Skeletal muscle tissue (tissue), 4 donors: ENCODE data around the gene PTPN13. TPM values are rescaled to one million over a fixed set of nuclear protein-coding genes. Genes with fewer than 3 reads are reported as not detected.
"Not testable (repeated sequence)": the region's sequence is repeated elsewhere in the genome, so short reads cannot be mapped to it uniquely, and the experiment has no call there.

Experiments used
- H3K27ac ChIP-seq: one replicate; pipeline ENCODE4 v1.7.0; 2013; ENCODE audit warnings: mild to moderate bottlenecking, low read depth, low read length, inconsistent platforms
- H3K27me3 ChIP-seq, 3 donors: one replicate each; pipeline ENCODE4 v1.7.0; 2013; ENCODE audit warnings: low read length in 3 of 3; ENCODE audit not compliant: control insufficient read depth in 3 of 3, insufficient read depth in 3 of 3
- H3K36me3 ChIP-seq, 3 donors: one replicate each; pipeline ENCODE4 v1.7.0; 2013; ENCODE audit warnings: low read length in 3 of 3; ENCODE audit not compliant: control insufficient read depth in 3 of 3, insufficient read depth in 3 of 3
- H3K4me1 ChIP-seq, 3 donors: one replicate each; pipeline ENCODE4 v1.7.0; 2013; ENCODE audit warnings: low read length in 3 of 3, mild to moderate bottlenecking in 3 of 3; ENCODE audit not compliant: control insufficient read depth in 3 of 3, insufficient read depth in 3 of 3
- H3K4me3 ChIP-seq, 3 donors: one replicate each; pipeline ENCODE4 v1.7.0; 2013; ENCODE audit warnings: low read length in 3 of 3
- H3K9ac ChIP-seq, 3 donors: one replicate each; pipeline ENCODE4 v1.7.0; 2013; ENCODE audit warnings: low read length in 3 of 3, mild to moderate bottlenecking in 3 of 3, moderate library complexity in 2 of 3, low read depth in 1 of 3
- H3K9me3 ChIP-seq, 3 donors: one replicate each; pipeline ENCODE4 v1.7.0; 2013; ENCODE audit warnings: low read length in 3 of 3; ENCODE audit not compliant: control insufficient read depth in 3 of 3
- total RNA-seq: library from RNA; depleted of rRNA; stranded (reverse); fragments of >200 nt; gene quantifications from one replicate; pipeline ENCODE4 v1.2.3, GENCODE V29; 2014
- donor health status: Osteomylitis.

PTPN13 gene
- total RNA-seq, 1 donor from 2014 or later = 21.9 TPM

- Histone ChIP-seq H3K27me3 (no peaks in the 10 kb centered on the region), H3K27ac (no peak overlapping the region), H3K4me3 (no peak overlapping the region), H3K9ac (no peak overlapping the region), H3K9me3 (no peaks in the 10 kb centered on the region), H3K36me3 (no peaks in the 10 kb centered on the region), H3K4me1 (no peaks in the 10 kb centered on the region)
These were observed 91.3 kb downstream of the PTPN13 start for GRCh38 chr4:86685401-86685800.

- no peaks in the 10 kb centered on the region for H3K4me1 ChIP-seq
- no peak overlapping the region for H3K4me3 ChIP-seq
- H3K9me3 ChIP-seq = no peaks in the 10 kb centered on the region
- no peak overlapping the region for H3K27ac ChIP-seq
- H3K9ac ChIP-seq = no peak overlapping the region
- no peaks in the 10 kb centered on the region for H3K36me3 ChIP-seq
- H3K27me3 ChIP-seq = no peaks in the 10 kb centered on the region
These were observed 92.6 kb downstream of the PTPN13 start for GRCh38 chr4:86686741-86687140.

GRCh38 chr4:86688026-86688425, 93.9 kb downstream of the PTPN13 start:
- no peaks in the 10 kb centered on the region for H3K9me3 ChIP-seq
- no peak overlapping the region for H3K4me3 ChIP-seq
- H3K36me3 ChIP-seq = no peaks in the 10 kb centered on the region
- no peak overlapping the region for H3K9ac ChIP-seq
- H3K27ac ChIP-seq = no peak overlapping the region
- H3K4me1 ChIP-seq = no peaks in the 10 kb centered on the region
- H3K27me3 ChIP-seq = no peaks in the 10 kb centered on the region

- Histone ChIP-seq H3K27ac (no peak overlapping the region), H3K27me3 (no peaks in the 10 kb centered on the region), H3K9me3 (no peaks in the 10 kb centered on the region), H3K4me1 (no peaks in the 10 kb centered on the region), H3K4me3 (no peak overlapping the region), H3K9ac (no peak overlapping the region), H3K36me3 (no peaks in the 10 kb centered on the region)
These were observed 110.5 kb downstream of the PTPN13 start for GRCh38 chr4:86704601-86705000.

GRCh38 chr4:86706923-86707597, 112.9 kb downstream of the PTPN13 start:
- Histone ChIP-seq H3K27ac (no peak overlapping the region), H3K36me3 (no peaks in the 10 kb centered on the region), H3K4me3 (no peak overlapping the region), H3K9me3 (no peaks in the 10 kb centered on the region), H3K9ac (no peak overlapping the region), H3K4me1 (no peaks in the 10 kb centered on the region), H3K27me3 (no peaks in the 10 kb centered on the region)

GRCh38 chr4:86717651-86718050, 123.5 kb downstream of the PTPN13 start:
- no peak overlapping the region for H3K4me3 ChIP-seq
- H3K27me3 ChIP-seq = no peaks in the 10 kb centered on the region
- no peak overlapping the region for H3K9ac ChIP-seq
- peaks cover 0 to 2% (median 0%) of the 10 kb centered on the region in 3 donors for H3K36me3 ChIP-seq
- no peaks in the 10 kb centered on the region for H3K9me3 ChIP-seq
- H3K4me1 ChIP-seq = no peaks in the 10 kb centered on the region
- no peak overlapping the region for H3K27ac ChIP-seq

- Histone ChIP-seq H3K27me3 (no peaks in the 10 kb centered on the region), H3K9ac (no peak overlapping the region), H3K36me3 (peaks cover 0 to 2% (median 0%) of the 10 kb centered on the region in 3 donors), H3K4me1 (no peaks in the 10 kb centered on the region), H3K4me3 (no peak overlapping the region), H3K27ac (no peak overlapping the region), H3K9me3 (no peaks in the 10 kb centered on the region)
These were observed 124.0 kb downstream of the PTPN13 start for GRCh38 chr4:86718152-86718551.

GRCh38 chr4:86719149-86719548, 125.0 kb downstream of the PTPN13 start:
- H3K27me3 ChIP-seq, H3K27ac ChIP-seq, H3K9ac ChIP-seq, H3K4me1 ChIP-seq, H3K4me3 ChIP-seq, H3K36me3 ChIP-seq, H3K9me3 ChIP-seq: not testable (repeated sequence)

- Histone ChIP-seq H3K9me3 (no peaks in the 10 kb centered on the region), H3K27me3 (no peaks in the 10 kb centered on the region), H3K4me1 (no peaks in the 10 kb centered on the region), H3K9ac (no peak overlapping the region), H3K36me3 (peaks cover 0 to 2% (median 0%) of the 10 kb centered on the region in 3 donors), H3K4me3 (no peak overlapping the region), H3K27ac (no peak overlapping the region)
These were observed 126.5 kb downstream of the PTPN13 start for GRCh38 chr4:86720508-86721068.

GRCh38 chr4:86721412-86721811, 127.3 kb downstream of the PTPN13 start:
- H3K36me3 ChIP-seq = peaks cover 0 to 2% (median 0%) of the 10 kb centered on the region in 3 donors
- H3K4me3 ChIP-seq = no peak overlapping the region
- H3K4me1 ChIP-seq = no peaks in the 10 kb centered on the region
- no peaks in the 10 kb centered on the region for H3K27me3 ChIP-seq
- no peak overlapping the region for H3K9ac ChIP-seq
- no peaks in the 10 kb centered on the region for H3K9me3 ChIP-seq
- H3K27ac ChIP-seq = no peak overlapping the region
